ENCODE data around the gene ITGAX.

The ITGAX gene

GRCh38 chr16:31421587-31421986, 66.6 kb downstream of the ITGAX start:
- Histone ChIP-seq H3K9me3 (ENCODE audit: insufficient read depth, low read length) (peaks cover 17% of the 10 kb centered on the region; the same call in 1 of the 2 replicates), H3K27me3 (ENCODE audit: insufficient read depth, insufficient read length) (no peaks in the 10 kb centered on the region), H3K9ac (ENCODE audit: insufficient read length, low read depth) (no peak overlapping the region), H3K36me3 (ENCODE audit: insufficient read depth, insufficient read length, low read length) (no peaks in the 10 kb centered on the region), H3K4me3 (ENCODE audit: insufficient read length, low read depth) (no peak overlapping the region), H3K4me1 (ENCODE audit: insufficient read depth, insufficient read length) (no peaks in the 10 kb centered on the region)
- DNase-seq (ENCODE audit: low read depth, low spot score) = no peak
- TF ChIP-seq SUZ12 (IDR thresholded peaks at IDR 0.05; ENCODE audit: extremely low read depth, insufficient read depth, insufficient read length) = no peak
- TF ChIP-seq ZNF274 (IDR thresholded peaks at IDR 0.05; ENCODE audit: low read depth, low read length) = peak; percentile 69

DNA sequence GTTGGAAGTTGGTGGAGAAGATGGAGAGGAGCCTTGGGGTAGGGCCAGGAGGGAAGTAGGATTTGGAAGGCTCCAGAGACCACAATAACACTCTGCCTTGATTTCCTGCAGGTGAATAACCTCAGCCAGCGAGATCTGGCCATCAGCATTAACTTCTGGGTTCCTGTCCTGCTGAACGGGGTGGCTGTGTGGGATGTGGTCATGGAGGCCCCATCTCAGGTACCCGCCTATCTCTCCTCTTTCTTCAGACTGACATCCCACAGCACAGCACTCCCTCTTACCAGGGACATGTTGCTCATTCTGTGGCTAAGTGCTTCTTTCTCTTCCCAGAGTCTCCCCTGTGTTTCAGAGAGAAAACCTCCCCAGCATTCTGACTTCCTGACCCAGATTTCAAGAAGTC, 68.3 kb downstream of the ITGAX start:
- TF ChIP-seq ZNF274 (IDR thresholded peaks at IDR 0.05; ENCODE audit: low read depth, low read length) = no peak
- no peak for TF ChIP-seq SUZ12 (IDR thresholded peaks at IDR 0.05; ENCODE audit: extremely low read depth, insufficient read depth, insufficient read length)
- no peak for TF ChIP-seq YY1 (IDR thresholded peaks at IDR 0.05; ENCODE audit: insufficient read depth, insufficient read length)

DNA sequence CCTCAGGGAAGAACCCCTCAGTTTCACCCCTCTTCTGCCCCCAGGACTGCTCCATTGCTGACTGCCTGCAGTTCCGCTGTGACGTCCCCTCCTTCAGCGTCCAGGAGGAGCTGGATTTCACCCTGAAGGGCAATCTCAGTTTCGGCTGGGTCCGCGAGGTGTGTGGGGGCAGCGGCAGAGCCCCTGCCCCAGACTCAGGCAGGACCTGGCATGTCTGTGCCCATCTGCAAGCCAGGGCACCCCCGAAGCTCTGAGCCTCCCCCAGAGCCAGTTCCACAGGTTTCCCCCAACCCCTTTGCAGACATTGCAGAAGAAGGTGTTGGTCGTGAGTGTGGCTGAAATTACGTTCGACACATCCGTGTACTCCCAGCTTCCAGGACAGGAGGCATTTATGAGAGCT, 68.8 kb downstream of the ITGAX start:
- DNase-seq (ENCODE audit: low read depth, low spot score) = no peak
- Histone ChIP-seq H3K36me3 (ENCODE audit: insufficient read depth, insufficient read length, low read length) (no peaks in the 10 kb centered on the region), H3K4me1 (ENCODE audit: insufficient read depth, insufficient read length) (no peaks in the 10 kb centered on the region), H3K4me3 (ENCODE audit: insufficient read length, low read depth) (no peak overlapping the region), H3K27me3 (ENCODE audit: insufficient read depth, insufficient read length) (no peaks in the 10 kb centered on the region), H3K9me3 (ENCODE audit: insufficient read depth, low read length) (peaks cover 5% of the 10 kb centered on the region; the same call in 1 of the 2 replicates), H3K9ac (ENCODE audit: insufficient read length, low read depth) (no peak overlapping the region)
- no peak for TF ChIP-seq ZNF274 (IDR thresholded peaks at IDR 0.05; ENCODE audit: low read depth, low read length)

More for the DNA sequence above, 68.3 kb downstream of the ITGAX start:
- Histone ChIP-seq H3K27me3 (ENCODE audit: insufficient read depth, insufficient read length) (no peaks in the 10 kb centered on the region), H3K9ac (ENCODE audit: insufficient read length, low read depth) (no peak overlapping the region), H3K36me3 (ENCODE audit: insufficient read depth, insufficient read length, low read length) (no peaks in the 10 kb centered on the region), H3K4me3 (ENCODE audit: insufficient read length, low read depth) (no peak overlapping the region), H3K4me1 (ENCODE audit: insufficient read depth, insufficient read length) (no peaks in the 10 kb centered on the region), H3K9me3 (ENCODE audit: insufficient read depth, low read length) (peaks cover 5% of the 10 kb centered on the region; the same call in 1 of the 2 replicates)
- DNase-seq (ENCODE audit: low read depth, low spot score) = no peak

DNA sequence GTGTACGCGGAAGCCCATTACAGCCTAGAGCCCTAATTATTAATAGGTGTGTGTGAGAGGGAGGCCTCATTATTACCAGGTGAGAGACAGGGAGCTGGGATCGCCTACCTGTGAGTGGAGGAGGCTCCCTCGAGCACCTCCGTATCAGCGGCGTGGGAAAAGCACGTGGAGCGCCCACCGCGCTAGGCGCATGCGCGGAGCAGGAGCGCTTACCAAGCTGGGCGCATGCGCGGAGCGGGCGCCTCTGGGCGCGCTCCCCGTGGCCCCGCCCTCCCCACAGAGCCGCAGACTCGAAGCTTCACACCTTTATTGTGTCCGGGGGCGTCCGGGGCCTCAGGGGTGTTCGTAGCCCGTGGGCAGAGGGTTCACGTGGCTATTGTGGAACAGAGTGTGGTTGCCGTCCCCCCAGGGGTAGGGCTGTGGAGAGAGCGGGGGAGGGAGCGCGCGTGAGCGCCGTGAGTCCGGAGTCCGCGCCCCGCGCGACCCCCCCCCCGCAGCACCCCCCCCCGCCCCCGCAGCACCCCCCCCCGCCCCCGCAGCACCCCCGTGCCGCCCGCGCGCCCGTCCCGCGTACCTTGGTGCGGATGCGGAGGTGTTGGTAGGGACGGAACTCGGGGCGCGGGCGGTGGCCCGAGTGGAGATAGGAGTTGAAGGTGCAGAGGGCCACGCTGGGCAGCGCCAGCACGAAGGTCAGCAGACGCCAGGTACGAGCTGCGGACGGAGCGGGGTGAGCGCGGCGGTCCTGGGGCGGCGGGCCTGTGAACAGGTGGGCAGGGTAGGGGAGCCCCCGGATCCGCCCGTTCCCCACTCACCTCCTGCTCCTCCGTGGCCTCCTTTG, 72.7 kb downstream of the ITGAX start:
- Histone ChIP-seq H3K4me3 (ENCODE audit: insufficient read length, low read depth) (no peak overlapping the region), H3K4me1 (ENCODE audit: insufficient read depth, insufficient read length) (no peaks in the 10 kb centered on the region), H3K36me3 (ENCODE audit: insufficient read depth, insufficient read length, low read length) (no peaks in the 10 kb centered on the region), H3K9ac (ENCODE audit: insufficient read length, low read depth) (no peak overlapping the region), H3K27me3 (ENCODE audit: insufficient read depth, insufficient read length) (no peaks in the 10 kb centered on the region), H3K9me3 (ENCODE audit: insufficient read depth, low read length) (no peaks in the 10 kb centered on the region)
- TF ChIP-seq ZNF274 (IDR thresholded peaks at IDR 0.05; ENCODE audit: low read depth, low read length) (no peak), YY1 (IDR thresholded peaks at IDR 0.05; ENCODE audit: insufficient read depth, insufficient read length) (no peak), SUZ12 (IDR thresholded peaks at IDR 0.05; ENCODE audit: extremely low read depth, insufficient read depth, insufficient read length) (no peak)
- peak; percentile 18 for DNase-seq (ENCODE audit: low read depth, low spot score)

- no peak for DNase-seq (ENCODE audit: low read depth, low spot score)
- Histone ChIP-seq H3K4me1 (ENCODE audit: insufficient read depth, insufficient read length) (no peaks in the 10 kb centered on the region), H3K9ac (ENCODE audit: insufficient read length, low read depth) (no peak within 1 kb of the TSS), H3K9me3 (ENCODE audit: insufficient read depth, low read length) (no peaks in the 10 kb centered on the region), H3K27me3 (ENCODE audit: insufficient read depth, insufficient read length) (no peaks in the 10 kb centered on the region), H3K36me3 (ENCODE audit: insufficient read depth, insufficient read length, low read length) (no peaks in the 10 kb centered on the region), H3K4me3 (ENCODE audit: insufficient read length, low read depth) (no peak within 1 kb of the TSS)
- TF ChIP-seq YY1 (IDR thresholded peaks at IDR 0.05; ENCODE audit: insufficient read depth, insufficient read length) = no peak
- TF ChIP-seq ZNF274 (IDR thresholded peaks at IDR 0.05; ENCODE audit: low read depth, low read length) = no peak
- no peak for TF ChIP-seq SUZ12 (IDR thresholded peaks at IDR 0.05; ENCODE audit: extremely low read depth, insufficient read depth, insufficient read length)
These were observed 73.3 kb downstream of the ITGAX start, which contains the start of gene COX6A2 for GRCh38 chr16:31428279-31428597. TSS of gene COX6A2 (minus strand) at chr16:31428360. CDS start at chr16:31428325, 35 bp downstream.

DNA sequence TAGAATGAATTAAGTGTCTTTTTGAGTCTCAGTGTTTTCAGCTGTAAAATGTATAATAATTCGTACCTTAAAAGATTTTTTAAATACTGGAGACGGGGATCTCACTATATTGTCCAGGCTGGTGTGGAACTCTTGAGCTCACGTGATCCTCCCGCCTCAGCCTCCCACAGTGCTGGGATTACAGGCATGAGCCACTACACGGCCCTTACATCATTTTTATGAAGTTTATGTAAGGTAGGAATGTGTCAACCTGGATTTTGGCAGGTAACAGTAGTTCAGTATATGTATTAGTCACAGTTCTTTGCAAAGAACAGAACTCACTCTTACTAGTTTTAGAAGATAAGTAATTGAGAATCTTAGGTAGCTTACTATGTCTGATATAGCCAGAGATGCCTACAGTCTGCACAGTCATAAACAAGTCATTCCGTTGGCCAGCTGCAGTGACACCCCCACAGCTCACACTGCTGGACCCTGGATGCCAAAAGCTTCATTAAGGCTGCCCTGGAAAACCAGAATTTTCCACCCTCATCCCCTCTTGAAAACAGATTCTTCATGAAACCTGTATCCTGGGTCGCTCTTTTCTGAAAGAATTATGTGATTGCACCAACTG, 73.8 kb downstream of the ITGAX start:
- Histone ChIP-seq H3K9ac (ENCODE audit: insufficient read length, low read depth) (no peak overlapping the region), H3K27me3 (ENCODE audit: insufficient read depth, insufficient read length) (no peaks in the 10 kb centered on the region), H3K36me3 (ENCODE audit: insufficient read depth, insufficient read length, low read length) (no peaks in the 10 kb centered on the region), H3K9me3 (ENCODE audit: insufficient read depth, low read length) (no peaks in the 10 kb centered on the region), H3K4me3 (ENCODE audit: insufficient read length, low read depth) (no peak overlapping the region), H3K4me1 (ENCODE audit: insufficient read depth, insufficient read length) (no peaks in the 10 kb centered on the region)
- TF ChIP-seq ZNF274 (IDR thresholded peaks at IDR 0.05; ENCODE audit: low read depth, low read length) (no peak), SUZ12 (IDR thresholded peaks at IDR 0.05; ENCODE audit: extremely low read depth, insufficient read depth, insufficient read length) (no peak), YY1 (IDR thresholded peaks at IDR 0.05; ENCODE audit: insufficient read depth, insufficient read length) (no peak)
- DNase-seq (ENCODE audit: low read depth, low spot score) = no peak

DNA sequence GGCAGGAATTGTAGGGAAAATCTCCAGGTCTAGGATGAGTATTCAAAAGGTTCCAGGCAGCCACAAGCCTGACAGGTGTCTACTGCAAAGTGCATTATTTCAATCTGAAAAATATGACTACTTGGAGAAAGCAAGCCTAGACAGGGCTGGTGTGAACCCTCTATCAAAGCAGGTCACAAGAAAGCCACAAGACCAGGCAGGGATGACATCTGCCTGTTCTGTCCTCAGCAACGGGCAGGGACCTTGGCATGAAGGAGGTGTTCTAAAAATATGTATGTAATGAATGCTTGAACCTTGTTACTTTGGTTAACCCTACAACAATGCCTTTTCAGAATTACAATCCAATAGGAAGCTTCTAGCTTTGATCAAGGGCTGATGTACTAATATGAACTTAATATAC, 74.3 kb downstream of the ITGAX start:
- no peak for TF ChIP-seq SUZ12 (IDR thresholded peaks at IDR 0.05; ENCODE audit: extremely low read depth, insufficient read depth, insufficient read length)
- TF ChIP-seq ZNF274 (IDR thresholded peaks at IDR 0.05; ENCODE audit: low read depth, low read length) = no peak
- TF ChIP-seq YY1 (IDR thresholded peaks at IDR 0.05; ENCODE audit: insufficient read depth, insufficient read length) = no peak
- DNase-seq (ENCODE audit: low read depth, low spot score) = no peak
- Histone ChIP-seq H3K9ac (ENCODE audit: insufficient read length, low read depth) (no peak overlapping the region), H3K9me3 (ENCODE audit: insufficient read depth, low read length) (no peaks in the 10 kb centered on the region), H3K4me3 (ENCODE audit: insufficient read length, low read depth) (no peak overlapping the region), H3K4me1 (ENCODE audit: insufficient read depth, insufficient read length) (no peaks in the 10 kb centered on the region), H3K27me3 (ENCODE audit: insufficient read depth, insufficient read length) (no peaks in the 10 kb centered on the region), H3K36me3 (ENCODE audit: insufficient read depth, insufficient read length, low read length) (no peaks in the 10 kb centered on the region)
